Measurements from ENCODE around the gene ATP5MC2. TPM values are rescaled to one million over a fixed set of nuclear protein-coding genes. Genes with fewer than 3 reads are reported as not detected.

Gene ATP5MC2
- total and polyA plus RNA-seq, 2 of the 4 experiments (the other 2 are of a cell fraction), result 309 to 361 TPM

DNA sequence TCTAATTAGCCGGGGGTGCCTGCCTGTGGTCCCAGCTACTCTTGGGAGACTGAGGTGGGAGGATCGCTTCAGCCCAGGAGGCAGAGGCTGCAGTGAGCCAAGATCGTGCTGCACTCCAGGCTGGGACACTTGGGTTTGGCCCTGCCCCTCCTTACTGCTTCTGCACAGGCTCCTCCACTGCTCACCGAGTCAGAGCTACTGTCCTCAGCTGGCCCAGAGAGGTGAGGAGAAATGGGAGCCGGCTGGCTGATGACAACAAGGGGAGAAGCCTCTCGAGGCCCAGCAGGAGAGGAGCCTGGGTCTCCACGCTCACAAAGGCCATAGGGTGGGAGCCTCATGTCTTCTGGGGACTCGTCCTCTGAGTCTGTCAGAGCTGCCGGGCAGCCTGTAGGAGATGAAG lies 37.6 kb upstream of the ATP5MC2 start:
- POLR2A ChIA-PET (ENCODE audit: unreplicated experiment), result interaction anchor here (0.6 kb wide), 1 partner anchor 35 kb away, joined by 3 read pairs; no protein-coding TSS in a partner anchor
- no peak overlapping the region for H4K91ac ChIP-seq (ENCODE audit: insufficient read depth, low read depth, low read length)
- no peaks in the 10 kb centered on the region for H3K4me1 ChIP-seq (ENCODE audit: control insufficient read depth, insufficient read depth, low read length)
- H2AFZ ChIP-seq (replicated peaks; ENCODE audit: low read length, poor library complexity), result no peak overlapping the region
- no peak overlapping the region for H4K5ac ChIP-seq (ENCODE audit: low read depth, low read length)
- H3K79me1 ChIP-seq (ENCODE audit: low read depth in 1 of 2, low read length in 2 of 2), result no peaks in the 10 kb centered on the region
- H3K14ac ChIP-seq (replicated peaks; ENCODE audit: low read depth, low read length), result no peak overlapping the region
- H3K27me3 ChIP-seq (ENCODE audit: control insufficient read depth, insufficient read depth, low read length), result no peaks in the 10 kb centered on the region; the same call in 1 of the 2 replicates
- WGBS, 2 experiments (ENCODE audit: extremely low coverage in 2 of 2, insufficient read length in 1 of 2), result 46% methylated on average over 5 of the region's 9 CpGs; no CpG with 5 or more reads in 1 of the 2 experiments
- no peak overlapping the region for H3K23ac ChIP-seq (ENCODE audit: low read depth, low read length)
- no peak overlapping the region for H3K18ac ChIP-seq (ENCODE audit: low read depth, low read length)
- TF ChIP-seq, protein P1, sequence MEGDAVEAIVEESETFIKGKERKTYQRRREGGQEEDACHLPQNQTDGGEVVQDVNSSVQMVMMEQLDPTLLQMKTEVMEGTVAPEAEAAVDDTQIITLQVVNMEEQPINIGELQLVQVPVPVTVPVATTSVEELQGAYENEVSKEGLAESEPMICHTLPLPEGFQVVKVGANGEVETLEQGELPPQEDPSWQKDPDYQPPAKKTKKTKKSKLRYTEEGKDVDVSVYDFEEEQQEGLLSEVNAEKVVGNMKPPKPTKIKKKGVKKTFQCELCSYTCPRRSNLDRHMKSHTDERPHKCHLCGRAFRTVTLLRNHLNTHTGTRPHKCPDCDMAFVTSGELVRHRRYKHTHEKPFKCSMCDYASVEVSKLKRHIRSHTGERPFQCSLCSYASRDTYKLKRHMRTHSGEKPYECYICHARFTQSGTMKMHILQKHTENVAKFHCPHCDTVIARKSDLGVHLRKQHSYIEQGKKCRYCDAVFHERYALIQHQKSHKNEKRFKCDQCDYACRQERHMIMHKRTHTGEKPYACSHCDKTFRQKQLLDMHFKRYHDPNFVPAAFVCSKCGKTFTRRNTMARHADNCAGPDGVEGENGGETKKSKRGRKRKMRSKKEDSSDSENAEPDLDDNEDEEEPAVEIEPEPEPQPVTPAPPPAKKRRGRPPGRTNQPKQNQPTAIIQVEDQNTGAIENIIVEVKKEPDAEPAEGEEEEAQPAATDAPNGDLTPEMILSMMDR (conservative IDR thresholded peaks at IDR 0.05; ENCODE audit: low read depth, low read length), result no peak
- no peak for TF ChIP-seq CEBPB (IDR thresholded peaks at IDR 0.05; ENCODE audit: low read depth, low read length)
- no peak for TF ChIP-seq POLR2A (IDR thresholded peaks at IDR 0.05; ENCODE audit: low read depth, low read length)
- TF ChIP-seq, protein P2, sequence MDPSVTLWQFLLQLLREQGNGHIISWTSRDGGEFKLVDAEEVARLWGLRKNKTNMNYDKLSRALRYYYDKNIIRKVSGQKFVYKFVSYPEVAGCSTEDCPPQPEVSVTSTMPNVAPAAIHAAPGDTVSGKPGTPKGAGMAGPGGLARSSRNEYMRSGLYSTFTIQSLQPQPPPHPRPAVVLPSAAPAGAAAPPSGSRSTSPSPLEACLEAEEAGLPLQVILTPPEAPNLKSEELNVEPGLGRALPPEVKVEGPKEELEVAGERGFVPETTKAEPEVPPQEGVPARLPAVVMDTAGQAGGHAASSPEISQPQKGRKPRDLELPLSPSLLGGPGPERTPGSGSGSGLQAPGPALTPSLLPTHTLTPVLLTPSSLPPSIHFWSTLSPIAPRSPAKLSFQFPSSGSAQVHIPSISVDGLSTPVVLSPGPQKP (IDR thresholded peaks at IDR 0.05; ENCODE audit: borderline replicate concordance, low read depth, low read length), result no peak
- TF ChIP-seq RAD21 (IDR thresholded peaks at IDR 0.05; ENCODE audit: low read length), result no peak
- TF ChIP-seq BHLHE40 (IDR thresholded peaks at IDR 0.05; ENCODE audit: low read depth, low read length), result no peak
- no peak for TF ChIP-seq MAFK (IDR thresholded peaks at IDR 0.05; ENCODE audit: low read depth, low read length)
- TF ChIP-seq CHD1 (IDR thresholded peaks at IDR 0.05; ENCODE audit: low read depth, low read length), result no peak
- no peak for TF ChIP-seq RCOR1 (IDR thresholded peaks at IDR 0.05; ENCODE audit: insufficient replicate concordance, low read length)
- no peak for TF ChIP-seq MAZ (IDR thresholded peaks at IDR 0.05; ENCODE audit: borderline replicate concordance, low read depth, low read length)
- no peak for TF ChIP-seq FOS (IDR thresholded peaks at IDR 0.05; ENCODE audit: low read depth, low read length)
- no peak overlapping the region for H2AK9ac ChIP-seq (replicated peaks; ENCODE audit: low read depth, low read length, poor library complexity)
- no peak overlapping the region for H2BK120ac ChIP-seq (ENCODE audit: low read depth, low read length)
- H2BK5ac ChIP-seq (ENCODE audit: low read depth, low read length, poor library complexity, severe bottlenecking), result no peak overlapping the region
- no peaks in the 10 kb centered on the region for H4K20me1 ChIP-seq (ENCODE audit: insufficient read depth, low read length)
- no peak overlapping the region for H3K27ac ChIP-seq (ENCODE audit: insufficient read depth, low read length)
- peaks cover 60% of the 10 kb centered on the region for H3K36me3 ChIP-seq (ENCODE audit: control insufficient read depth, insufficient read depth, low read length)
- H2BK20ac ChIP-seq (ENCODE audit: low read depth, low read length), result no peak overlapping the region
- H3K9ac ChIP-seq (ENCODE audit: low read depth, low read length), result no peak overlapping the region
- no peak overlapping the region for H3K4me3 ChIP-seq (ENCODE audit: insufficient read depth, low read depth, low read length)
- no peaks in the 10 kb centered on the region for H3K9me1 ChIP-seq (ENCODE audit: insufficient read depth, low read length)
- H3K56ac ChIP-seq (ENCODE audit: extremely low read depth, insufficient read depth, low read length), result no peak overlapping the region
- dilution Hi-C loops (cut with HindIII; ENCODE audit: low sequenced_read_pairs, unreplicated experiment), result no loop called here
- H2BK15ac ChIP-seq (ENCODE audit: low read depth, low read length), result no peak overlapping the region
- in situ Hi-C loops (cut with MboI; ENCODE audit: low sequenced_read_pairs), result no loop called here
- H3K4ac ChIP-seq (ENCODE audit: low read depth, low read length), result no peak overlapping the region
- intact Hi-C loops (cut with micrococcal nuclease), result no loop called here
- H4K8ac ChIP-seq (ENCODE audit: low read depth in 2 of 2, low read length in 2 of 2), result no peak overlapping the region
- no peaks in the 10 kb centered on the region for H3K9me3 ChIP-seq (ENCODE audit: control insufficient read depth, insufficient read depth, low read length)
- DNase-seq (no peak), ATAC-seq (ENCODE audit: low read depth) (no peak)
- no peak overlapping the region for H3K4me2 ChIP-seq (ENCODE audit: low read depth, low read length)
- H2AK5ac ChIP-seq (ENCODE audit: low read depth, low read length), result no peak overlapping the region
- CTCF ChIA-PET, result interaction anchor here (0.5 to 0.6 kb wide), 2 partner anchors 13 to 30 kb away, joined by 3 to 4 read pairs; no protein-coding TSS in a partner anchor
- no TSS peak for BruUV-seq (replicated peaks)
